Measurements from ENCODE around the gene ACBD4.

GRCh38 chr17:45121055-45121454 is 14.4 kb upstream of the ACBD4 start:
- TF ChIP-seq CTCF (IDR thresholded peaks at IDR 0.05) (no peak), EP300 (IDR thresholded peaks at IDR 0.05) (no peak)

Measured in tibial nerve (tissue), 4 donors.